Body of pancreas (tissue), 4 donors: ENCODE measurements around the gene SHROOM2. TPM values are rescaled to one million over a fixed set of nuclear protein-coding genes. Genes with fewer than 3 reads are reported as not detected.

Source experiments
- ATAC-seq: fragments of 150-250 bp; one replicate; pipeline ENCODE4 v1.9.1; 2016
- DNase-seq, 4 donors: peaks; one replicate each; pipeline ENCODE4 v3.0.0-alpha.2; 2019
- H3K27ac ChIP-seq, 4 donors: fragments of 200-600 bp; sonication (generic); 1 replicate in 3 of 4; 2 replicates in 1 of 4; pipeline versions ENCODE4 v1.5.1 to v1.6.1; 2016 to 2019; ENCODE audit warnings: mild to moderate bottlenecking in 1 of 4, mixed read lengths in 1 of 4, moderate library complexity in 1 of 4
- H3K27me3 ChIP-seq, 2 donors: fragments of 200-600 bp; sonication (generic); one replicate each; pipeline ENCODE4 v1.6.0; 2016; ENCODE audit warnings: mild to moderate bottlenecking in 1 of 2
- H3K36me3 ChIP-seq, 2 donors: fragments of 200-600 bp; sonication (generic); replicated peaks in 1 of 2; 2 replicates each; pipeline ENCODE4 v1.5.1; 2016; ENCODE audit warnings: low read depth in 2 of 2; ENCODE audit not compliant: insufficient read depth in 1 of 2
- H3K4me1 ChIP-seq: fragments of 200-600 bp; sonication (generic); one replicate; pipeline ENCODE4 v1.6.0; 2016
- H3K4me3 ChIP-seq, 2 donors: fragments of 200-600 bp; sonication (generic); 1 replicate in 1 of 2; 2 replicates in 1 of 2; pipeline ENCODE4 v1.5.1; 2016 to 2019
- H3K9me3 ChIP-seq, 3 donors: fragments of 200-600 bp; sonication (generic); 1 replicate in 2 of 3; 2 replicates in 1 of 3; pipeline ENCODE4 v1.5.1; 2016
- CTCF ChIP-seq, 7 experiments: fragments of 450-650 bp in 4 of 7; fragments of 200-600 bp in 3 of 7; sonication (generic) in 3 of 7; IDR thresholded peaks; one replicate each; pipeline ENCODE4 v1.5.1; 2016 to 2019; ENCODE audit warnings: antibody characterized with exemption in 7 of 7
- POLR2A ChIP-seq, 3 donors: fragments of 450-650 bp; IDR thresholded peaks; one replicate each; pipeline ENCODE4 v1.6.1; 2016; ENCODE audit warnings: antibody characterized with exemption in 3 of 3, mild to moderate bottlenecking in 2 of 3
- WGBS, 2 donors: methylation state at CpG; one replicate each; pipeline ENCODE4 v1.1.5; 2017; 5-methylcytosine and 5-hydroxymethylcytosine counted together
- intact Hi-C: fragments of 100-400 bp; cut with DNase I; formaldehyde crosslinking; loops from one replicate; pipeline ENCODE4 v1.15.1; 2023
- total RNA-seq, 2 donors: library from RNA; depleted of rRNA; stranded (reverse); fragments of >200 nt; gene quantifications; one replicate each; pipeline ENCODE4 v1.1.0, GENCODE V29; 2016

The SHROOM2 gene
- total RNA-seq, 2 donors from 2014 or later, result 9.9 TPM

GRCh38 chrX:9983441-9983840, 197.2 kb downstream of the SHROOM2 start:
- 84 to 95% methylated on average over 7 to 18 of the region's 18 CpGs for WGBS, 2 donors
- Histone ChIP-seq H3K27me3 (no peaks in the 10 kb centered on the region), H3K4me1 (peaks cover 5% of the 10 kb centered on the region), H3K9me3 (no peaks in the 10 kb centered on the region), H3K4me3 (no peak overlapping the region), H3K36me3 (no peaks in the 10 kb centered on the region), H3K27ac (no peak overlapping the region)
- no peak for DNase-seq
- no peak for ATAC-seq
- intact Hi-C loops, result no loop called here
- no peak for TF ChIP-seq CTCF (IDR thresholded peaks at IDR 0.05)
- TF ChIP-seq POLR2A (IDR thresholded peaks at IDR 0.05), result no peak

GRCh38 chrX:9983846-9984245, 197.6 kb downstream of the SHROOM2 start:
- 92 to 96% methylated on average over 7 to 11 of the region's 11 CpGs for WGBS, 2 donors
- no peak for ATAC-seq
- intact Hi-C loops, result no loop called here
- Histone ChIP-seq H3K4me1 (peaks cover 5% of the 10 kb centered on the region), H3K27me3 (no peaks in the 10 kb centered on the region), H3K4me3 (no peak overlapping the region), H3K9me3 (no peaks in the 10 kb centered on the region), H3K36me3 (no peaks in the 10 kb centered on the region), H3K27ac (no peak overlapping the region)
- TF ChIP-seq CTCF (IDR thresholded peaks at IDR 0.05), result no peak
- DNase-seq, result no peak

GRCh38 chrX:9988762-9989161, 202.5 kb downstream of the SHROOM2 start:
- Histone ChIP-seq H3K27ac (no peak overlapping the region), H3K4me1 (no peaks in the 10 kb centered on the region), H3K4me3 (no peak overlapping the region), H3K36me3 (no peaks in the 10 kb centered on the region), H3K27me3 (no peaks in the 10 kb centered on the region), H3K9me3 (no peaks in the 10 kb centered on the region)
- ATAC-seq (no peak), DNase-seq (no peak)
- 31 to 40% methylated on average over 1 of the region's 1 CpG for WGBS, 2 donors
- TF ChIP-seq POLR2A (IDR thresholded peaks at IDR 0.05), result no peak
- peak in 4 of 7 experiments; percentile 30 to 50 (median 40) for TF ChIP-seq CTCF (IDR thresholded peaks at IDR 0.05)
- intact Hi-C loops, result no loop called here

GRCh38 chrX:9992061-9992460, 205.8 kb downstream of the SHROOM2 start:
- no peaks in the 10 kb centered on the region for H3K4me1 ChIP-seq
- no peaks in the 10 kb centered on the region for H3K36me3 ChIP-seq
- H3K9me3 ChIP-seq, result no peaks in the 10 kb centered on the region
- H3K4me3 ChIP-seq, result no peak overlapping the region
- intact Hi-C loops, result no loop called here
- ATAC-seq, result no peak
- no peak for DNase-seq
- no peaks in the 10 kb centered on the region for H3K27me3 ChIP-seq
- WGBS, 2 donors, result 80 to 93% methylated on average over 2 to 17 of the region's 28 CpGs
- H3K27ac ChIP-seq, result no peak overlapping the region
- TF ChIP-seq POLR2A (IDR thresholded peaks at IDR 0.05) (no peak), CTCF (IDR thresholded peaks at IDR 0.05) (no peak)

- no peak overlapping the region for H3K4me3 ChIP-seq
- DNase-seq, result no peak
- H3K27ac ChIP-seq, result no peak overlapping the region
- H3K36me3 ChIP-seq, result no peaks in the 10 kb centered on the region
- no peaks in the 10 kb centered on the region for H3K27me3 ChIP-seq
- TF ChIP-seq CTCF (IDR thresholded peaks at IDR 0.05), result no peak
- TF ChIP-seq POLR2A (IDR thresholded peaks at IDR 0.05), result no peak
- no peak for ATAC-seq
- H3K4me1 ChIP-seq, result no peaks in the 10 kb centered on the region
- 87% methylated on average over 5 to 9 of the region's 18 CpGs for WGBS, 2 donors
- H3K9me3 ChIP-seq, result no peaks in the 10 kb centered on the region
- intact Hi-C loops, result no loop called here
Observed at GRCh38 chrX:9992724-9993123, 206.5 kb downstream of the SHROOM2 start.
